ENCODE measurements around the gene STXBP5. TPM values are rescaled to one million over a fixed set of nuclear protein-coding genes. Genes with fewer than 3 reads are reported as not detected.
A peak's percentile ranks its signal among the peaks of the same experiment; 100 is the strongest.

The STXBP5 gene
- total RNA-seq, 1 experiment from 2014 or later: 11.6 TPM

- Histone ChIP-seq H2BK12ac (ENCODE audit: insufficient read length, low read depth, low read length) (no peak overlapping the region), H2BK5ac (ENCODE audit: insufficient read length, low read length) (no peak overlapping the region), H4K8ac (replicated peaks; ENCODE audit: insufficient read length, low read depth, low read length) (no peak overlapping the region), H4K20me1 (ENCODE audit: control insufficient read depth, insufficient read depth, insufficient read length) (no peaks in the 10 kb centered on the region), H3K9me3 (ENCODE audit: control insufficient read depth, low read depth, low read length) (no peaks in the 10 kb centered on the region), H3K79me1 (ENCODE audit: insufficient read depth, low read depth, low read length, poor library complexity, severe bottlenecking) (no peaks in the 10 kb centered on the region), H4K5ac (ENCODE audit: insufficient read length, low read depth, low read length) (no peak overlapping the region), H3K27ac (ENCODE audit: insufficient read length, low read depth, low read length) (no peak overlapping the region), H3K79me2 (ENCODE audit: insufficient read depth, low read length) (no peaks in the 10 kb centered on the region), H3K23me2 (ENCODE audit: insufficient read length, low read depth, low read length, poor library complexity, severe bottlenecking) (no peaks in the 10 kb centered on the region), H2BK120ac (ENCODE audit: low read depth, low read length, poor library complexity, severe bottlenecking) (no peak overlapping the region), H3K56ac (ENCODE audit: insufficient read length, low read depth, low read length) (no peak overlapping the region), H2BK20ac (ENCODE audit: low read depth, low read length, poor library complexity, severe bottlenecking) (no peak overlapping the region), H3K18ac (ENCODE audit: insufficient read length, low read depth, low read length) (no peak overlapping the region), H3K4ac (ENCODE audit: low read depth, low read length) (no peak overlapping the region), H4K91ac (ENCODE audit: insufficient read length, low read depth, low read length) (no peak overlapping the region), H3K14ac (ENCODE audit: insufficient read depth, low read length) (no peak overlapping the region), H3K4me2 (ENCODE audit: insufficient read depth, insufficient read length, low read length) (no peak overlapping the region), H3K9ac (ENCODE audit: extremely low read depth, insufficient read length, low read length) (no peak overlapping the region), H2BK15ac (ENCODE audit: low read depth, low read length) (no peak overlapping the region), H3K23ac (ENCODE audit: insufficient read length, low read depth, low read length) (no peak overlapping the region), H3K4me1 (ENCODE audit: insufficient read depth, low read length) (peaks cover 6% of the 10 kb centered on the region; the same call in 1 of the 2 replicates), H3K27me3 (ENCODE audit: insufficient read depth, low read length) (no peaks in the 10 kb centered on the region), H2AFZ (ENCODE audit: low read length) (no peak overlapping the region), H3T11ph (ENCODE audit: low read length) (no peak overlapping the region), H2AK5ac (ENCODE audit: insufficient read length, low read length) (no peak overlapping the region)
- no peak for DNase-seq
- no peaks in the 10 kb centered on the region for H3K27me3 Mint-ChIP-seq (ENCODE audit: low read depth)
- WGBS (ENCODE audit: extremely low coverage, insufficient read length, low lambda C conversion rate): no CpG with 5 or more reads among the region's 1 CpG
- no peaks in the 10 kb centered on the region for H3K9me3 Mint-ChIP-seq
- H3K4me3 Mint-ChIP-seq: no peak overlapping the region
- peaks cover 9 to 13% of the 10 kb centered on the region in 2 experiments for H3K4me1 Mint-ChIP-seq
- no peak for TF ChIP-seq CTCF (conservative IDR thresholded peaks at IDR 0.05)
- peak overlapping the region in 1 of 3 experiments; percentile 8; a peak in 1 of 7 replicates for H3K27ac Mint-ChIP-seq
- peaks cover 0 to 2% (median 0%) of the 10 kb centered on the region in 3 experiments; a peak in 2 of 7 replicates for H3K36me3 Mint-ChIP-seq (ENCODE audit: insufficient read depth in 1 of 3, low read depth in 3 of 3)
These were observed 15.2 kb downstream of the STXBP5 start for GRCh38 chr6:147219463-147219862.

Data from H9 (cell line).